GM23338 (cell line): ENCODE measurements around the gene FCHO2.

Source experiments
- EZH2 ChIP-seq: fragments of 200-600 bp; sonication (generic); IDR thresholded peaks from one replicate; pipeline ENCODE4 v1.8.0; 2017; ENCODE audit warnings: antibody characterized with exemption, mild to moderate bottlenecking, low read depth; ENCODE audit not compliant: unreplicated experiment
- EZH2phosphoT487 ChIP-seq: fragments of 200-600 bp; sonication (generic); IDR thresholded peaks from one replicate; pipeline ENCODE4 v1.8.1; 2018; ENCODE audit warnings: antibody characterized with exemption; ENCODE audit not compliant: unreplicated experiment
- POLR2AphosphoS5 ChIP-seq: IDR thresholded peaks from 2 replicates; pipeline ENCODE4 v1.6.1; 2016; ENCODE audit warnings: antibody characterized with exemption, low read depth
- TF ChIP-seq, protein P1 (sequence below), 2 experiments: fragments of 200-600 bp in 1 of 2; sonication (generic) in 1 of 2; conservative IDR thresholded peaks; 2 replicates each; pipeline versions ENCODE4 v1.5.1 to v1.6.1; 2016 to 2017; ENCODE audit warnings: antibody characterized with exemption in 2 of 2, low read depth in 2 of 2, mild to moderate bottlenecking in 2 of 2, moderate library complexity in 1 of 2

DNA sequence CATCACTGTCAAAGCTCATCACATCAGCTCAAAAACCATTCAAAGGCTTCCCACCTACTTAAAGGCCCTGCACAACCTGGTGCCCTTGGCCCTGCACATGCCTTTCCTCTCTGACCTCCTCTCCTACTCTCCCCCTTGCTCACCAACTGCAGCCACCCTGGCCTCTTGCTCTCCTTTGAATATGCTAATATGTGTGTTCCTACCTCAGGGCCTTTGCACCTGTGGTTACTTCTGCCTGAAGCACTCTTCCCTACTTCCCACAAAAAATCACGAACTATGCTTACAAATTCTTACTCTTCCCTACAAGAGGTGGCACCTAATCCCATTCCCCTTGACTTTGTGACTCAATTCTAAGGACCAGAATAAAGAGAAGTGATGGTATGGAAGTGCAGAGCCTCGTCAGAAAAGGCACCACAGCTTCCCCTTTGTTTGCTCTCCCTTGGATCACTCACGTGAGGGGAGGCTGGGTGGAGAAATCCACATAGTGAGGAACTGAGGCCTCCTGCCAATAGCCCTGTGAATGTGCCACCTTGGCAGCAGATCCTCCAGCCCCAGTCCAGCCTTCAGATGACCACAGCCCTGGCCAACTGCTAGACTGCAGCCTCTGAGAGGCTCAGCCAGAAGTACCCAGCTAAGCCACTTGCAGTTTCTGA lies 161.4 kb downstream of the FCHO2 start:
- TF ChIP-seq, protein P1, sequence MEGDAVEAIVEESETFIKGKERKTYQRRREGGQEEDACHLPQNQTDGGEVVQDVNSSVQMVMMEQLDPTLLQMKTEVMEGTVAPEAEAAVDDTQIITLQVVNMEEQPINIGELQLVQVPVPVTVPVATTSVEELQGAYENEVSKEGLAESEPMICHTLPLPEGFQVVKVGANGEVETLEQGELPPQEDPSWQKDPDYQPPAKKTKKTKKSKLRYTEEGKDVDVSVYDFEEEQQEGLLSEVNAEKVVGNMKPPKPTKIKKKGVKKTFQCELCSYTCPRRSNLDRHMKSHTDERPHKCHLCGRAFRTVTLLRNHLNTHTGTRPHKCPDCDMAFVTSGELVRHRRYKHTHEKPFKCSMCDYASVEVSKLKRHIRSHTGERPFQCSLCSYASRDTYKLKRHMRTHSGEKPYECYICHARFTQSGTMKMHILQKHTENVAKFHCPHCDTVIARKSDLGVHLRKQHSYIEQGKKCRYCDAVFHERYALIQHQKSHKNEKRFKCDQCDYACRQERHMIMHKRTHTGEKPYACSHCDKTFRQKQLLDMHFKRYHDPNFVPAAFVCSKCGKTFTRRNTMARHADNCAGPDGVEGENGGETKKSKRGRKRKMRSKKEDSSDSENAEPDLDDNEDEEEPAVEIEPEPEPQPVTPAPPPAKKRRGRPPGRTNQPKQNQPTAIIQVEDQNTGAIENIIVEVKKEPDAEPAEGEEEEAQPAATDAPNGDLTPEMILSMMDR (conservative IDR thresholded peaks at IDR 0.05; ENCODE audit: low read depth in 2 of 2) = no peak
- no peak for TF ChIP-seq POLR2AphosphoS5
- no peak for TF ChIP-seq EZH2
- no peak for TF ChIP-seq EZH2phosphoT487
